GM23338 (cell line): Measurements from ENCODE around the gene RFX2. TPM values are rescaled to one million over a fixed set of nuclear protein-coding genes. Genes with fewer than 3 reads are reported as not detected.

Experiments used
- ATAC-seq: fragments of 200-7000 bp; cut with Tn5 transposase; 3 replicates; pipeline ENCODE4 v1.9.1; 2020
- DNase-seq: peaks from one replicate; pipeline ENCODE4 v3.0.0-alpha.2; 2015; ENCODE audit warnings: low spot score
- H2AFZ ChIP-seq: fragments of 200-600 bp; sonication (generic); 2 replicates; pipeline ENCODE4 v1.8.0; 2016; ENCODE audit warnings: antibody characterized with exemption, mild to moderate bottlenecking, moderate library complexity
- H3F3A ChIP-seq: fragments of 200-600 bp; sonication (generic); replicated peaks from 2 replicates; pipeline ENCODE4 v1.8.0; 2017; ENCODE audit warnings: antibody characterized with exemption, mixed run types, low read depth
- H3K27ac ChIP-seq: fragments of 200-600 bp; sonication (generic); 2 replicates; pipeline ENCODE4 v1.6.1; 2016; ENCODE audit warnings: low read depth
- H3K27me3 ChIP-seq: fragments of 200-600 bp; sonication (generic); 2 replicates; pipeline ENCODE4 v1.8.0; 2016; ENCODE audit warnings: mild to moderate bottlenecking, mixed run types, moderate library complexity; ENCODE audit not compliant: insufficient read depth
- H3K36me3 ChIP-seq: fragments of 200-600 bp; sonication (generic); 2 replicates; pipeline ENCODE4 v1.8.0; 2016; ENCODE audit warnings: mild to moderate bottlenecking; ENCODE audit not compliant: insufficient read depth
- H3K4me1 ChIP-seq: fragments of 200-600 bp; sonication (generic); 2 replicates; pipeline ENCODE4 v1.8.0; 2016; ENCODE audit warnings: mild to moderate bottlenecking, moderate library complexity; ENCODE audit not compliant: insufficient read depth
- H3K4me2 ChIP-seq: fragments of 200-600 bp; sonication (generic); 2 replicates; pipeline ENCODE4 v1.7.1; 2017; ENCODE audit warnings: mixed run types
- H3K4me3 ChIP-seq: fragments of 200-600 bp; sonication (generic); 2 replicates; pipeline ENCODE4 v1.6.1; 2016; ENCODE audit warnings: mixed run types
- H3K79me2 ChIP-seq: fragments of 200-600 bp; sonication (generic); replicated peaks from 2 replicates; pipeline ENCODE4 v1.8.0; 2017; ENCODE audit warnings: mild to moderate bottlenecking; ENCODE audit not compliant: insufficient read depth
- H3K9me2 ChIP-seq: fragments of 200-600 bp; sonication (generic); 2 replicates; pipeline ENCODE4 v1.8.0; 2017; ENCODE audit not compliant: insufficient read depth
- H4K20me1 ChIP-seq: fragments of 200-600 bp; sonication (generic); replicated peaks from 2 replicates; pipeline ENCODE4 v1.8.0; 2017; ENCODE audit warnings: mild to moderate bottlenecking; ENCODE audit not compliant: insufficient read depth
- H3K27ac Mint-ChIP-seq: 2 replicates; pipeline ENCODE4 v1.8.0; 2020; ENCODE audit warnings: inconsistent platforms, mild to moderate bottlenecking, moderate library complexity, mixed read lengths
- H3K27me3 Mint-ChIP-seq: 3 replicates; pipeline ENCODE4 v1.8.0; 2022; ENCODE audit warnings: low read depth, mild to moderate bottlenecking, moderate library complexity, mixed read lengths, inconsistent platforms; ENCODE audit not compliant: insufficient read depth, poor library complexity
- H3K36me3 Mint-ChIP-seq: 3 replicates; pipeline ENCODE4 v1.8.0; 2021; ENCODE audit warnings: low read depth, mild to moderate bottlenecking, inconsistent platforms, moderate library complexity, mixed read lengths
- H3K4me1 Mint-ChIP-seq: 3 replicates; pipeline ENCODE4 v1.8.0; 2020; ENCODE audit warnings: mild to moderate bottlenecking, inconsistent platforms, mixed read lengths
- H3K4me3 Mint-ChIP-seq: 3 replicates; pipeline ENCODE4 v1.8.0; 2021; ENCODE audit warnings: moderate library complexity, mild to moderate bottlenecking, inconsistent platforms, mixed read lengths
- H3K9me3 Mint-ChIP-seq: 3 replicates; pipeline ENCODE4 v1.8.0; 2020; ENCODE audit warnings: moderate library complexity, mild to moderate bottlenecking, inconsistent platforms, mixed read lengths
- CREB1 ChIP-seq: fragments of 250-450 bp; sonication (Bioruptor Pico); IDR thresholded peaks from 2 replicates; pipeline ENCODE4 v1.5.0; 2020; ENCODE audit warnings: low read depth, mild to moderate bottlenecking, moderate library complexity
- ETS1 ChIP-seq: IDR thresholded peaks from 2 replicates; pipeline ENCODE4 v1.6.1; 2016; ENCODE audit warnings: antibody characterized with exemption
- EZH2 ChIP-seq: fragments of 200-600 bp; sonication (generic); IDR thresholded peaks from one replicate; pipeline ENCODE4 v1.8.0; 2017; ENCODE audit warnings: antibody characterized with exemption, mild to moderate bottlenecking, low read depth; ENCODE audit not compliant: unreplicated experiment
- EZH2phosphoT487 ChIP-seq: fragments of 200-600 bp; sonication (generic); IDR thresholded peaks from one replicate; pipeline ENCODE4 v1.8.1; 2018; ENCODE audit warnings: antibody characterized with exemption; ENCODE audit not compliant: unreplicated experiment
- JUNB ChIP-seq: IDR thresholded peaks from one replicate; pipeline ENCODE4 v1.6.1; 2016; ENCODE audit warnings: antibody characterized with exemption; ENCODE audit not compliant: unreplicated experiment
- POLR2AphosphoS5 ChIP-seq: IDR thresholded peaks from 2 replicates; pipeline ENCODE4 v1.6.1; 2016; ENCODE audit warnings: antibody characterized with exemption, low read depth
- STAT1 ChIP-seq: IDR thresholded peaks from one replicate; pipeline ENCODE4 v1.6.1; 2016; ENCODE audit warnings: antibody characterized with exemption; ENCODE audit not compliant: unreplicated experiment
- ZNF114 ChIP-seq: fragments of 250-450 bp; sonication (Bioruptor Pico); IDR thresholded peaks from 2 replicates; pipeline ENCODE4 v1.5.0; 2020; ENCODE audit warnings: mild to moderate bottlenecking, moderate library complexity
- ZNF462 ChIP-seq: fragments of 250-450 bp; sonication (Bioruptor Pico); IDR thresholded peaks from 2 replicates; pipeline ENCODE4 v1.5.0; 2020; ENCODE audit warnings: mild to moderate bottlenecking, moderate library complexity
- polyA plus RNA-seq: library from polyadenylated mRNA; unstranded; fragments of >200 nt; fragmentation: Nextera tagmentation; extraction: Ambion mirVana; gene quantifications from 2 replicates; pipeline ENCODE4 v1.2.1, GENCODE V29; 2016
- total RNA-seq: library from RNA; depleted of rRNA; stranded (reverse); fragments of >200 nt; shearing (Covaris generic); gene quantifications from 2 replicates; pipeline ENCODE4 v1.2.3, GENCODE V29; 2014
- TF ChIP-seq, protein P1 (sequence below): IDR thresholded peaks from one replicate; pipeline ENCODE4 v1.6.1; 2018; ENCODE audit warnings: antibody characterized with exemption; ENCODE audit not compliant: unreplicated experiment

Gene RFX2
- total and polyA plus RNA-seq, 2 experiments from 2014 or later = 4.6 to 13.0 TPM

DNA sequence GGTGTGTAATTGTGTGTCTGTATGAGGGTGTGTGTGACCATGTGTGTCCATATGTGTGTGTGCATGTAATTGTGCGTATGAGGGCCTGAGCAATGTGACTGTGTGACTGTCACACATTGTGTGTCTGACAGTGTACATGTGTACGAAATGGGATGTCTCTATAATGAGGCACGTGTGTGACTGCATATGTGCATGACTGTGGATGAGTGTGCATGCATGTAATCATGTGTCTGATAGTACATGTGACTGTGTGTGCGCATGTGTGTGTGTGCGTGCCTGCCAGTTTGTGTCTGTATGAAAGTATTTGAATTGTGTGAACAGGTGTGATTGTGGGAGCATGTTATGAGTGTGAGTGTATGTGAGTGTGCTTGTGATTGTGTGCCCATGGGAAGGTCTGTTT, 22.9 kb upstream of the RFX2 start (continued):
- TF ChIP-seq ZNF462 (CRISPR knock-in tag) (no peak), POLR2AphosphoS5 (no peak)

DNA sequence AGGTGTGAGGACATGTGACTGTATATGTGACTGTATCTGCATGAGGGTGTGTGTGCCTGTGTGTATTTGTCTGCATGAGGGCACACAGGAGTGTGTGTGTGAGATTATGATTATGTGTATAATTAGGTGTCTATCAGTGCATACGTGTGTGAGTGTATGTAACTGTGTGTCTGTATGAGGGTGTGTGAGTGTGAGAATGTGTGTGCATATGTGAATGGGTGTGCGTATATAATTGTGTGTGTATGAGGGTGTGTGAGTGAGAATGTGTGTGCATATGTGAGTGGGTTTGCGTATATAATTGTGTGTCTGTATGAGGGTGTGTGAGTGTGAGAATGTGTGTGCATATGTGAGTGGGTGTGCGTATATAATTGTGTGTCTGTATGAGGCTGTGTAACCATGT, 22.2 kb upstream of the RFX2 start:
- Mint-ChIP-seq H3K4me3 (no peak overlapping the region), H3K36me3 (peaks cover 2% of the 10 kb centered on the region; the same call in 2 of the 3 replicates), H3K27me3 (peaks cover 2% of the 10 kb centered on the region), H3K9me3 (peaks cover 31% of the 10 kb centered on the region), H3K4me1 (no peaks in the 10 kb centered on the region), H3K27ac (no peak overlapping the region)
- H3K79me2 ChIP-seq = no peaks in the 10 kb centered on the region
- no peaks in the 10 kb centered on the region for H3K27me3 ChIP-seq
- no peaks in the 10 kb centered on the region for H4K20me1 ChIP-seq
- H2AFZ ChIP-seq = no peak overlapping the region
- no peak overlapping the region for H3K4me2 ChIP-seq
- no peaks in the 10 kb centered on the region for H3K9me2 ChIP-seq
- no peak for ATAC-seq
- no peaks in the 10 kb centered on the region for H3K36me3 ChIP-seq
- no peaks in the 10 kb centered on the region for H3F3A ChIP-seq
- H3K4me1 ChIP-seq = no peaks in the 10 kb centered on the region; the same call in 1 of the 2 replicates
- H3K27ac ChIP-seq = no peak overlapping the region
- DNase-seq = no peak
- no peak overlapping the region for H3K4me3 ChIP-seq
- TF ChIP-seq EZH2 (no peak), CREB1 (CRISPR knock-in tag) (no peak), STAT1 (no peak), ETS1 (no peak), POLR2AphosphoS5 (no peak), EZH2phosphoT487 (no peak), ZNF114 (CRISPR knock-in tag) (no peak), JUNB (no peak)
- TF ChIP-seq, protein P1, sequence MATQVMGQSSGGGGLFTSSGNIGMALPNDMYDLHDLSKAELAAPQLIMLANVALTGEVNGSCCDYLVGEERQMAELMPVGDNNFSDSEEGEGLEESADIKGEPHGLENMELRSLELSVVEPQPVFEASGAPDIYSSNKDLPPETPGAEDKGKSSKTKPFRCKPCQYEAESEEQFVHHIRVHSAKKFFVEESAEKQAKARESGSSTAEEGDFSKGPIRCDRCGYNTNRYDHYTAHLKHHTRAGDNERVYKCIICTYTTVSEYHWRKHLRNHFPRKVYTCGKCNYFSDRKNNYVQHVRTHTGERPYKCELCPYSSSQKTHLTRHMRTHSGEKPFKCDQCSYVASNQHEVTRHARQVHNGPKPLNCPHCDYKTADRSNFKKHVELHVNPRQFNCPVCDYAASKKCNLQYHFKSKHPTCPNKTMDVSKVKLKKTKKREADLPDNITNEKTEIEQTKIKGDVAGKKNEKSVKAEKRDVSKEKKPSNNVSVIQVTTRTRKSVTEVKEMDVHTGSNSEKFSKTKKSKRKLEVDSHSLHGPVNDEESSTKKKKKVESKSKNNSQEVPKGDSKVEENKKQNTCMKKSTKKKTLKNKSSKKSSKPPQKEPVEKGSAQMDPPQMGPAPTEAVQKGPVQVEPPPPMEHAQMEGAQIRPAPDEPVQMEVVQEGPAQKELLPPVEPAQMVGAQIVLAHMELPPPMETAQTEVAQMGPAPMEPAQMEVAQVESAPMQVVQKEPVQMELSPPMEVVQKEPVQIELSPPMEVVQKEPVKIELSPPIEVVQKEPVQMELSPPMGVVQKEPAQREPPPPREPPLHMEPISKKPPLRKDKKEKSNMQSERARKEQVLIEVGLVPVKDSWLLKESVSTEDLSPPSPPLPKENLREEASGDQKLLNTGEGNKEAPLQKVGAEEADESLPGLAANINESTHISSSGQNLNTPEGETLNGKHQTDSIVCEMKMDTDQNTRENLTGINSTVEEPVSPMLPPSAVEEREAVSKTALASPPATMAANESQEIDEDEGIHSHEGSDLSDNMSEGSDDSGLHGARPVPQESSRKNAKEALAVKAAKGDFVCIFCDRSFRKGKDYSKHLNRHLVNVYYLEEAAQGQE = no peak
